Stimulated activated CD4-positive, alpha-beta T cell treated with anti-CD3 and anti-CD28 coated beads, Interleukin-12 subunit alpha, Interleukin-12 subunit beta, amount 100 ng/mL, for 24 hours (primary cell): ENCODE results near the gene LRRC45.
A peak's percentile ranks its signal among the peaks of the same experiment; 100 is the strongest.
"Not testable (repeated sequence)": the region's sequence is repeated elsewhere in the genome, so short reads cannot be mapped to it uniquely, and the experiment has no call there.

Experiments used
- DNase-seq, 2 experiments: peaks; one replicate each; pipeline ENCODE4 v3.0.0-alpha.2; 2020; ENCODE audit warnings: low read depth in 2 of 2

The LRRC45 gene

DNA sequence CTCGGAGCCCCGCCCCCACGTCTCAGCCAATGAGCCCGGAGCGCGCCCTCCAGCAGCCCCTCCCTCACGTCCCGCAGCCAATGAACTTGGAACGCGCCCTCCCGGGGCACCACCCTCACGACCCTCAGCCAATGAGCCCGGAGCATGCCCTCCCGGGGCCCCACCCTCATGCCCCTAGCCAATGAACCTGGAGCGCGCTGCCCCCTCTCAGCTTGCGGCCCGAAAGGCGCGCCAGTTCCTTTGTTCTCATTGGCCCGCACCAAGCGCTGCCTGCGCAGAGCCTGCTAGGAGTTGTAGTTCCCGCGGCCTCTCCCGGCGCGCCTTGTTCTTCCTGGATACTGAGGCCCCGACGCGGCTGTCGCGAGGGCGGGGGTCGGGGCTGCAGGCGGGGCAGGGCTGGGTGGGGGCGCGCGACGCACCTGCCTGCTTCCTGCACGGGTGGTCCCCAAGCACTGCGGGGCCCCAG lies at the start of gene LRRC45:
Gene LRRC45, plus strand, starts transcription at position 325 of the 466 bp plus-strand sequence. CDS start 339 bp downstream, outside the sequence.
- peak; percentile 100 for DNase-seq

DNA sequence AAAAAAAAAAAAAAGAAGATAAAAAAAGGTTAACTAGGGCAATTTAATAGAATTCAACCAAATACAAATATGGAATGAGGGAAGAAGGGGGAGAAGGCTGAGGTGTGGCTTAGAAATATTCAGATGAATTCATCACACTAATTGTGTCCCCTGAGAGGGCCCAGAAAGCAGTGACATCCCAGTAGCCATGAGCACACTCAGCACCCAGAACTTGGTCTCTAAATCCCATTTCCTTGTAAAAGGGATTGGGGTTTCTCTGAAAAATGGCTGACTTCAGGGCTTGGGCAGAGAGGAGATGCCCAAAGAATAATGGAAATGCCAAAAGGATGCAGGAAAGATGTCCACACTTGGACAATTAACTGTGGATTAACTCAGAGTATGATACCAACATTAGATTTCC lies 49.7 kb upstream of the LRRC45 start:
- no peak for DNase-seq

- peak in 1 of 2 experiments; percentile 50 for DNase-seq
Measured at GRCh38 chr17:81976332-81977210, 46.5 kb upstream of the LRRC45 start.

DNA sequence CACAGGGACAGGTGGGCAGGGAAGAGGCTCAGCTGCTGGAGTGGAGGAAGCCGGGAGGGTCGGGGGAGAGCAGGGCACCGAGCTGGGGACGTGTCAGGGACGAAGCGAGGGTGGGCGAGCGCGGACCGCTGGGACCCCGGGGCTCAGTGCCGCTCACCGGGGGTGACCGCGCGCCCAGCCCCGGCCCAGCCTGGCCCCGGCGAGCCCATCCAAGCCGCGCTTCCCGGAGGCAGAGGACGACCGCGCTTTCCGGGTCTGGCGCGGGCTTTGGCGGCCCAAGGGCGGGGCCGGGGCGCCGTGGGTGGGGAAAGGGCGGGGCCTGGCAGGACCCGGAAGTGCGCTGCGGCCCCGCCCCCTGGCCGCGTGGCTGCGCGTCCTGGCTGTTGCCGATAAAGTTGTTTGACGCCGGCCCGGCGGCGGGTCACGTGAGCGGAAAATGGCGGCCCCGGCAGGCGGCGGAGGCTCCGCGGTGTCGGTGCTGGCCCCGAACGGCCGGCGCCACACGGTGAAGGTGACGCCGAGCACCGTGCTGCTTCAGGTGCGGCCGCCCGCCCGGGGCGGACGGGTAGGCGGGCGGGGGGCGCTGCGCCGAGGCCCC lies 45.8 kb upstream of the LRRC45 start, which contains the start of gene ASPSCR1:
Gene ASPSCR1, plus strand, starts transcription at position 419 of the 598 bp plus-strand sequence. Its CDS starts 18 bp downstream, at position 437.
- peak; percentile 76 to 82 for DNase-seq

GRCh38 chr17:81978524-81979298 lies 44.4 kb upstream of the LRRC45 start:
- no peak for DNase-seq

DNA sequence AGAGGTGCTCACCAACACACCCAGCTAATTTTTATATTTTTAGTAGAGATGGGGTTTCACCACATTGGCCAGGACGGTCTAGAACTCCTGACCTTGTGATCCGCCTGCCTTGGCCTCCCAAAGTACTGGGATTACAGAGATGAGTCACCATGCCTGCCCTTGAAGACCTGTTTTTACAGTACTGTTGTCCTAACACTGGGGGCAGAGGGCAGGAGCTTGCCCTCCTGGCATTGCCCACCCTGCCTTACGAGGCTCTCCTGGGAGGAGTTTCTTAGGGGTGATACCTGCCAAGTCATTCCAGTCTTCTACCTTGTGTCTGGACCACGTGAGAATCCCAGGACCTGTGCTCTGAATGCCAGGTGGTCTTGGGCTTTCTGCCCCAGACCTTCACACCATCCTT lies 43.0 kb upstream of the LRRC45 start:
- DNase-seq: no peak

DNA sequence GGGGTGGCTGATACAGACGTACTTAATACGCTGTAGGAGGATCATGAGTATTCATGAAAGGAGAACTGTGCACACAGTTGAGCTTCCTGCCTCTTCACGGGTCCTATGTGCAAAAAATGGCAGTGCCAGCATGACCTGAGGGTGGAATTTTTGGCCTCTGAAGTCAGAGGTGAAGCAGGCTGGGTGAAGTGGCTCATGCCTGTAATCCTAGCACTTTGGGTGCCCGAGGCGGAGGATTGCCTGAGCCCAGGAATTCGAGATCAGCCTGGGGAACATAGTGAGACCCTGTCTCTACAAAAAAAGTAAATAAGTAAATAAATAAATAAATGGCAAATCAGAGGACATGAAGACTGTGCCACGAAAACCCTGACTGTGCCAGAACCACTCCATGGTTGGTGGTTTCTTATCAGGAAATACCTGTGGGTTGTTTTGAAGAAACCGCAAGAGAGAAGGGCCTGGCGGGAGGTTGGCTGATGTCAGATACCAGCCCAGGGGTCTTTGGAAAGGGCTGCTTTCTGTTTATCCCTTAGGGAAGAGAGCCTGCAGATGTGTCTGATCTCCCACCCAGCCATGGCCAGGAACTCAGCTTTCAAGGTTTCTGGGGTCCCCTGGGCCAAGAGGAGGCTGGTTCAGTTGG lies 42.3 kb upstream of the LRRC45 start:
- DNase-seq: no peak

- not testable (repeated sequence) for DNase-seq
Measured at GRCh38 chr17:81981511-81981910, 41.6 kb upstream of the LRRC45 start.

GRCh38 chr17:81983011-81983638 lies 40.0 kb upstream of the LRRC45 start:
- no peak for DNase-seq

DNA sequence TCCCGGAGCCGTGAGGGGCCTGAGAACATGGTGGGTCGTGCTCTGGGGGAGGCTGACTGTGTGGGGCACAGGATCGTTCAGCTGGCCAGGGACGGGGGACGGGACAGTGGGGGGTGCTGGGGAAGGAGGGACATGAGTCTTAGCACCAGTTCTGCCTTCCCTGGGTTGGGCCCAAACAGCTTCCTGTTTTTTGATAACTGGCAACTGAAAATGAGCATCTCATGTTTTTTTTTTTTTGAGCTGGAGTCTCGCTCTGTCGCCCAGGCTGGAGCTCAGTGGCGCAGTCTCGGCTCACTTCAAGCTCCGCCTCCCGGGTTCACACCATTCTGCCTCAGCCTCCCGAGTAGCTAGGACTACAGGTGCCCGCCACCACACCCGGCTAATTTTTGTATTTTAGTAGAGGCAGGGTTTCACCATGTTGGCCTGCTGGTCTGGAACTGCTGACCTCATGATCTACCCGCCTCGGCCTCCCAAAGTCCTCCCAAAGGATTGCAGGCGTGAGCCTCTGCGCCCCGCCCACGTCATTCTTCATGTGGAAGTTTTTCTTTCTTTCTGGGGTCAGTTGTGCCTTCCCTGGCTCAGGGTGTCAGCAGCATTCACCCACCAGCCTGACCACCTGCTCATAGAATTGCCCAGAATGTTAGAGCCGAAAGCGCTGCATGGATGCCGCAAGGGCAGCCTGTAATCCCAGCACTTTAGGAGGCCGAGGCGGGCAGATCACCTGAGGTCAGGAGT lies 39.3 kb upstream of the LRRC45 start:
- no peak for DNase-seq

GRCh38 chr17:81984773-81985410 lies 38.2 kb upstream of the LRRC45 start:
- no peak for DNase-seq

- DNase-seq: no peak
Measured at GRCh38 chr17:81986606-81987005, 36.5 kb upstream of the LRRC45 start.

- no peak for DNase-seq
Measured at GRCh38 chr17:81987161-81987770, 35.8 kb upstream of the LRRC45 start.

DNA sequence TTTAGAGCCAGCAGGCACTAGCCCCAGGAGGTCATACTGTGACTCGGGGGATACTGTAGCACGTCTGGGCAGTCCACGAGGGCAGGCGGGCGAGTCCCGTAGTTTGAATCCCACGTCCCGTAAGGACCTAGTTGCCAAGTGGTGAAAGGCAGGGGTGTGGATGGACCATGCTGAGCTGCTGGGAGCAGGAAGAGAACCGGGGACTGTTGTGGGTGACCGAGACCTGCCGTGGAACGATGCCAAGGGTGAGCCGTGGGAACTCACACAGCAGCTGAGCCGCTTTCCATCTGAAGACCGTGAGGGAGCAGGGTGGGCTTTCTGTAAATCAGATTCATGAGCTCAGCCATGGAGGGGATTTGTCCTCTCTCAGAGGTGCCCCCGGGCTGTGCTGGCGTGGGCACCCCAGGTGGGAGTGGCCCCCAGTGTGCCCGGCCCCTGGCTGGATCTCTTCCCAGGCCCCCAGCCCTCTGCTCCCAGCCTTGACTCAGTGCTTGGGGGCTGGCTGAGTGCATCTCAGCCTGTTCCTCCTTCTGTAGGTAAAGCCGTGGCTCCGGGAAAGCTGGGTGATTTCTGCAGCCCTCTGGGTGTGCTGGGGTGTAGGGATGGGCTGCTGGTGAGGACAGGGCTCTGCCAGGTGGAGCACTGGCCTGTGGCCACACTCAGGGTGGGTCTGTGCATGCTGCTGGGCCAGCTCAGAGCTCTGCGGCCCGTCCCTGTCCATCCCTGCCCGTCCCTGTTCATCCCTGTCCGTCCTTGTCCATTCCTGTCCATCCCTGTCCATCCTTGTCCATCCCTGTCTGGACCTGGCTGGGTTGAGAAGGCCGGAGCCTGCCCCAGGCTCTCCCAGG lies 32.0 kb upstream of the LRRC45 start:
- DNase-seq: no peak

DNA sequence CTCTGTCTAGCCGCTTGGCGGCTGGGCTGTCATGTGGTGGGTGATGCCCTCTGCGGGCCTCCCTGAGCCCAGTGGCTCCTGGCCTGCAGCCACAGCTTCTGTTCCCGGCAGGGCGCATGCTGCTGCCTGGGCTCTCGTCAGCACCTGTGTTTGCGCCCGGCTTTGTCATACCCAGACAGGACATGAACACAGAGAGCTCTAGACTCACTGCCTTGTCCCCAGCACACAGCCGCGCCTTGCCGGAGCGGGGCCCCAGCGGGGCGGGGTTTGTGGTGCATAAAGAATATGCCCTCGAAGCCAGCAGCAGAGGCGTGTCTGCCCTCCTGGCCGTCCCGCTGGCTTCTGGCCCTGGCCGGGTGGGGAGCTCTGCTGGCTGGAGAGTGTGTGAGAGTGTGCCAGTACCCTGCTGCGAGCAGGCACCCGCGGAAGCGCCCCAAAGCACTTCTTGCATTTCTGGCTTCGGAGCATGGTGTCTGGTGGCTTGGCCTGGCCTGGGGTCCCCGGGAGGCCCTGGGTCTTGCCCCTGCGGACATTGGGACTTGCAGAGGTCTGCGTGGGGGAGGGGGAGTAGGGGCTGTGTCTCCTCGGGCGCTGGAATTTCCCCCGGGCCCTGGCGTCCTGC lies 31.3 kb upstream of the LRRC45 start:
- DNase-seq: no peak

- no peak for DNase-seq
Measured at GRCh38 chr17:81992306-81993102, 30.6 kb upstream of the LRRC45 start.
